Stimulated activated CD4-positive, alpha-beta T cell treated with anti-CD3 and anti-CD28 coated beads, Interleukin-2, amount 100 ng/mL, for 4 hours (primary cell): ENCODE results near the gene TOPBP1.
"Not testable (repeated sequence)": the region's sequence is repeated elsewhere in the genome, so short reads cannot be mapped to it uniquely, and the experiment has no call there.

Experiments used
- DNase-seq: peaks from one replicate; pipeline ENCODE4 v3.0.0-alpha.2; 2020; ENCODE audit warnings: low read depth

TOPBP1 gene

GRCh38 chr3:133570937-133571320 is 90.8 kb downstream of the TOPBP1 start:
- DNase-seq, result no peak

- no peak for DNase-seq
These were observed 91.4 kb downstream of the TOPBP1 start for GRCh38 chr3:133570139-133570936.

- no peak for DNase-seq
These were observed 93.3 kb downstream of the TOPBP1 start for GRCh38 chr3:133568294-133569014.

- DNase-seq, result no peak
These were observed 97.9 kb downstream of the TOPBP1 start for GRCh38 chr3:133563816-133564215.

- DNase-seq, result no peak
These were observed 98.6 kb downstream of the TOPBP1 start for GRCh38 chr3:133563186-133563591.

GRCh38 chr3:133562376-133562775 is 99.4 kb downstream of the TOPBP1 start:
- no peak for DNase-seq

GRCh38 chr3:133561679-133562078 is 100.1 kb downstream of the TOPBP1 start:
- no peak for DNase-seq

GRCh38 chr3:133551589-133551988 is 110.2 kb downstream of the TOPBP1 start:
- not testable (repeated sequence) for DNase-seq
